KOPT-K1 (cell line): Measurements from ENCODE around the gene BDH1.

ENCODE experiments used
- H3K27ac ChIP-seq: fragments of 200-600 bp; sonication (generic); 2 replicates; pipeline ENCODE4 v1.5.1; 2016; ENCODE audit warnings: antibody characterized with exemption, mild to moderate bottlenecking, low read depth, low read length; ENCODE audit not compliant: poor library complexity, severe bottlenecking
- H3K36me3 ChIP-seq: fragments of 200-600 bp; sonication (generic); 2 replicates; pipeline ENCODE4 v1.5.1; 2017; ENCODE audit warnings: antibody characterized with exemption, mild to moderate bottlenecking, low read length, moderate library complexity; ENCODE audit not compliant: insufficient read depth
- H3K9me3 ChIP-seq: fragments of 200-600 bp; sonication (generic); 2 replicates; pipeline ENCODE4 v1.5.1; 2017; ENCODE audit warnings: antibody characterized with exemption, low read length, mild to moderate bottlenecking; ENCODE audit not compliant: insufficient read depth, poor library complexity, severe bottlenecking

The BDH1 gene

DNA sequence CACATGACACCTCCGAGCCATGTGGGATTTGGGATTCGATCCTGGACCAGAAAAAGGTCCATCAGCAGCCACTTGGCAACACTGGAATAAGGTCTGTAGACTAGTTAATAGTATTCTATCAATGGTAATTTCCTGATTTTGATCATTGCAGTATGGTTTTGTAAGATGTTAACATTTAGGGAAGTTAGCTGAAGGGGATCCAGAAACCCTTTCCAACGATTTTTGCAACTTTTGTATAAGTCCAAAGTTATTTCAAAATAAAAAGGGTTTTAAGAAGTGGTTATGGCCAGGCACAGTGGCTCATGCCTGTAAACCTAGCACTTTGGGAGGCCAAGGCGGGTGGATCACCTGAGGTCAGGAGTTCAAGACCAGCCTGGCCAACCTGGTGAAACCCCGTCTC, 10.2 kb downstream of the BDH1 start:
- no peaks in the 10 kb centered on the region for H3K9me3 ChIP-seq
- no peak overlapping the region for H3K27ac ChIP-seq
- H3K36me3 ChIP-seq: peaks cover 71% of the 10 kb centered on the region

- no peaks in the 10 kb centered on the region for H3K9me3 ChIP-seq
- H3K27ac ChIP-seq: no peak overlapping the region
- H3K36me3 ChIP-seq: peaks cover 71% of the 10 kb centered on the region
Measured at GRCh38 chr3:197545101-197545500, 10.7 kb downstream of the BDH1 start.

DNA sequence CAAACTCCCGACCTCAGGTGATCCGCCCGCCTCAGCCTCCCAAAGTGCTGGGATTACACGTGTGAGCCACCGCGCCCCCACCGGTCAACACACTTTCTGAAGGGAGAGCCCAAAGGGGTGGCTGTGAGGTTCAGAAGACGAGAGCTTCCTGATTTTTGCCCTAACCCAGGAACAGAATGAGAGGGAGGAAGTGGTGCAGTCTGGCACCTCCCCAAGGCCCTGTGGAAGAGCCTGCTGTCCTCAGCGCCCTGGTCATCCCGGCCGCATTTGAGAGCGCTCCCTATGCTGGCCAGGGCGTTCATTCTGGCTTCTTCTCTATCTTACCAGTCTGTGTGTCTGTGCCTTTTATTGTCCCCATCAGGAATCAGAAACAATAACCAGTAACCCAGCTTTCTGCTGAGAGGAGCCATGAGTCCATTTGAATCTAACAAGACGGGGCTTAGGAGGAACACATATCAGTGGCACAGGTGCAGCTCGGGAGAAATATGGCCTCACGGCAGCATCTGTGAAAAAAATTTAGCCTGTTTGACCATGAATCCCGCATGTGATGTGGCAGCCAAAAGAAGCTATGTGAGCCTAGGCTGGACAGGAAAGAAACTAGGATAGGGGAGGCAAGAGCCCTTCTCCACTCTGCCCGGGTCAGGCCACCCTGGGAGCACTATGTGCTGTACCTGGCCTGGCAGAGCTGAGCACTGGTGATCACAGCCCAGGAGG, 12.9 kb downstream of the BDH1 start:
- Histone ChIP-seq H3K36me3 (peaks cover 84% of the 10 kb centered on the region), H3K27ac (no peak overlapping the region), H3K9me3 (no peaks in the 10 kb centered on the region)

GRCh38 chr3:197541756-197542539, 13.8 kb downstream of the BDH1 start:
- no peak overlapping the region for H3K27ac ChIP-seq
- peaks cover 93% of the 10 kb centered on the region for H3K36me3 ChIP-seq
- no peaks in the 10 kb centered on the region for H3K9me3 ChIP-seq

DNA sequence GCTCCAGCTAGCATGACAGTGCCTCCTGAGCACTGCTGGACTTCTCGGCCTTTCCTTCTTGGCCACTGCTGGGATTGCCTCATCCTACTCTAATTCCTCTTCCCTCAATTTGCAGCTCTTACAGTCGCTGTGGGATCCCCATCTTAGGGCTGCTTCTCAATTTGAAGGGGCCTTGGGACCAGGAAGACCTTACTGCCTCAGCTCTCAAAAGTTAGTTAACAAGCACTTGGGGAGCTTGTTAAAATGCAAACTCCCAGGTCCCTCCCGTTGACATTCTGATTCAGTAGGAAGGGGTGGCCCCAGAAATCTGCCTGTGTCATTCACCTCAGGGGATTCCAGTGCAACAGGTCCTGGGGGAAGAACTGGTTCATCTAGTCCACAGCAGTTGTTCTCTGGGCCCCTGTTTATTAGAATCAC, 14.8 kb downstream of the BDH1 start:
- Histone ChIP-seq H3K9me3 (no peaks in the 10 kb centered on the region), H3K27ac (no peak overlapping the region), H3K36me3 (peaks cover 93% of the 10 kb centered on the region)

- Histone ChIP-seq H3K36me3 (peaks cover 89% of the 10 kb centered on the region), H3K27ac (no peak overlapping the region), H3K9me3 (no peaks in the 10 kb centered on the region)
Measured at GRCh38 chr3:197539651-197540051, 16.1 kb downstream of the BDH1 start.

- H3K36me3 ChIP-seq: peaks cover 85% of the 10 kb centered on the region
- no peak overlapping the region for H3K27ac ChIP-seq
- no peaks in the 10 kb centered on the region for H3K9me3 ChIP-seq
Measured at GRCh38 chr3:197533927-197534725, 21.6 kb downstream of the BDH1 start.

DNA sequence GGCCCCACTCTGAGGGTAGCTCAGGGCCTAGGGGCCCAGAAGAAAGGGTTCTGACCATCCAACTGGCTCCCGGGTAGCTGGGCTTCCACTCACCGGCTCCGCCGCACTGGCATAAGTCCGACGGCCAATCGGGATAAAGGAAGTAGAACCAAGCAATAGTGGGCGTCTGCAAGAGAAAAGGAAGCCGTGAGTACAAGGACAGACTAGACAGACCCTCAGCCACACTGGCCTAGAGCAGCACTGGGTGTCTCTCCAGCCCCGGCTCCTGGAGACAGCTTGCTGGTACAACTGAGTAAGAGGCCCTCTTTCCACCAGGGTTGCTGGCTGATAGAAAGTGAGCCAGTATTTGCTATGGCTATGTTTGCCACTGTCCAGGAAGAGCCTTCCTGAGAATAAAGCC, 22.4 kb downstream of the BDH1 start:
- H3K36me3 ChIP-seq: peaks cover 85% of the 10 kb centered on the region
- H3K27ac ChIP-seq: no peak overlapping the region
- H3K9me3 ChIP-seq: no peaks in the 10 kb centered on the region

GRCh38 chr3:197532388-197532787, 23.4 kb downstream of the BDH1 start:
- Histone ChIP-seq H3K36me3 (peaks cover 85% of the 10 kb centered on the region), H3K9me3 (no peaks in the 10 kb centered on the region), H3K27ac (no peak overlapping the region)

GRCh38 chr3:197528190-197528589, 27.6 kb downstream of the BDH1 start:
- H3K9me3 ChIP-seq: no peaks in the 10 kb centered on the region
- H3K36me3 ChIP-seq: peaks cover 91% of the 10 kb centered on the region
- no peak overlapping the region for H3K27ac ChIP-seq

GRCh38 chr3:197527569-197527968, 28.2 kb downstream of the BDH1 start:
- H3K27ac ChIP-seq: no peak overlapping the region
- peaks cover 88% of the 10 kb centered on the region for H3K36me3 ChIP-seq
- H3K9me3 ChIP-seq: no peaks in the 10 kb centered on the region

GRCh38 chr3:197525706-197526105, 30.1 kb downstream of the BDH1 start:
- no peaks in the 10 kb centered on the region for H3K9me3 ChIP-seq
- peaks cover 90% of the 10 kb centered on the region for H3K36me3 ChIP-seq
- H3K27ac ChIP-seq: no peak overlapping the region

DNA sequence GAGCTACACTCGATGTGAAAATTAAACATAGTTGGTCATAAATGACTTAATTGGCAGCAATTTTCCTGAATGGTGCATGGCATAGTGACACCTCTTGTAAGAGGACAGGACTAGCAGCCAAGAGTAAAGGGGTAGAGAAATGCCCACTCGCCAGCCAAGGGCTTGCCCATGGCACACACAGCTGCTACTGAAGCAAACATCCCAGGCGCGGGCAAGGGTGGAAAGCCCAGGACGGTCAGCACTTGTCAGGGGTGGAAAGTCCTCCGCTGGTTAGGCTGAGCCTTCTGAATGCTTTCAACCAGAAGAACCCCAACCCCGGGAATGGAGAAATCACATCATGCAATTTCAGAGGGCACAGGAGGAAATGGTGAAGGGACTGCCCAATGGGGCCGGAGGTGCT, 31.6 kb downstream of the BDH1 start:
- H3K36me3 ChIP-seq: peaks cover 77% of the 10 kb centered on the region
- H3K9me3 ChIP-seq: no peaks in the 10 kb centered on the region

GRCh38 chr3:197523526-197523925, 32.2 kb downstream of the BDH1 start:
- H3K27ac ChIP-seq: no peak overlapping the region
- H3K36me3 ChIP-seq: peaks cover 71% of the 10 kb centered on the region
- no peaks in the 10 kb centered on the region for H3K9me3 ChIP-seq

More for the DNA sequence above, 31.6 kb downstream of the BDH1 start:
- H3K27ac ChIP-seq: no peak overlapping the region

GRCh38 chr3:197522881-197523441, 32.8 kb downstream of the BDH1 start:
- no peak overlapping the region for H3K27ac ChIP-seq
- H3K36me3 ChIP-seq: peaks cover 65% of the 10 kb centered on the region
- no peaks in the 10 kb centered on the region for H3K9me3 ChIP-seq
